Lower leg skin (tissue), 3 donors: ENCODE data around the gene NACC1.

ENCODE experiments used
- POLR2A ChIP-seq, 2 donors: fragments of 450-650 bp; IDR thresholded peaks; one replicate each; pipeline ENCODE4 v1.6.1; 2016 to 2017; ENCODE audit warnings: antibody characterized with exemption in 2 of 2, mild to moderate bottlenecking in 1 of 2, moderate library complexity in 1 of 2
- TF ChIP-seq, protein P1 (sequence below), 3 donors: fragments of 450-650 bp; IDR thresholded peaks; one replicate each; pipeline ENCODE4 v1.5.1; 2016; ENCODE audit warnings: antibody characterized with exemption in 3 of 3, mild to moderate bottlenecking in 3 of 3, moderate library complexity in 2 of 3

DNA sequence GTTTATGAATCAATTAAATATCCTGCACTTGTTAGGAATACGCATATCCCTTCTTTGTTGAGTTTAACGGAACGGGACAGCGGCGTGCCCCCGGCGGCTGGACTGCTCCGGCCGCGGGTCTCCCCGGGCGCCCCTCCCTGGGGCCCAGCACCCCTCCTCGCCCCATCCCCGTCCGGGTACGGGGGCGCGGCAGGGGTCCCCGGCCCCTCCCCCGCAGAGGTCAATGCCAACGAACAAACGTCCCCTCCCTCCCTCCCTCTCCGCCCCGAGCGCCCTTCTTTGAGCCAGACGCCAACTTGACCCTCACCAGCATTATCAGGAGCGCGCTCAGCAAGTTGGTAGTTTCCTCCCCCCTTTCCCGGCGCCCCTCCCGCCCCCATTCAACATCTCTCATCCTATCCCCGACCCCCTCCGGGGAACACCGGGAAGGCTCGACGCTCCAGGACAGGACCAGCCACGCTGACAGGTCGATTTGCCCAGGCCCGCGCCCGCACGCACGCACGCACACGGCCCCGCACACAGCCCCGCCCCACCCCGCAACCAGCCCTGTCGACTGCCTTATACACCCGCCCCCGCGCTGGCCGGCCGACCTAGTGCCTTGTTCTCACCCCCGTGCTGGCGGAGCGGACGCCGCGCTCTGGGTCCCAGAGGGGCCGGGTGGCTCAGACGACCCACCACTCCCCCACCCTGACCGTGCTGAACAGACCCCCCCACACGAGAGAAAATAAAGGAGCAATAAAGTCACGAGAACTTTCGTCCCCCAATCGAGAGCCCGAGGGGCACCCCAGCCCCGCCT is 20.4 kb upstream of the NACC1 start:
- TF ChIP-seq POLR2A (IDR thresholded peaks at IDR 0.05), result no peak
- TF ChIP-seq, protein P1, sequence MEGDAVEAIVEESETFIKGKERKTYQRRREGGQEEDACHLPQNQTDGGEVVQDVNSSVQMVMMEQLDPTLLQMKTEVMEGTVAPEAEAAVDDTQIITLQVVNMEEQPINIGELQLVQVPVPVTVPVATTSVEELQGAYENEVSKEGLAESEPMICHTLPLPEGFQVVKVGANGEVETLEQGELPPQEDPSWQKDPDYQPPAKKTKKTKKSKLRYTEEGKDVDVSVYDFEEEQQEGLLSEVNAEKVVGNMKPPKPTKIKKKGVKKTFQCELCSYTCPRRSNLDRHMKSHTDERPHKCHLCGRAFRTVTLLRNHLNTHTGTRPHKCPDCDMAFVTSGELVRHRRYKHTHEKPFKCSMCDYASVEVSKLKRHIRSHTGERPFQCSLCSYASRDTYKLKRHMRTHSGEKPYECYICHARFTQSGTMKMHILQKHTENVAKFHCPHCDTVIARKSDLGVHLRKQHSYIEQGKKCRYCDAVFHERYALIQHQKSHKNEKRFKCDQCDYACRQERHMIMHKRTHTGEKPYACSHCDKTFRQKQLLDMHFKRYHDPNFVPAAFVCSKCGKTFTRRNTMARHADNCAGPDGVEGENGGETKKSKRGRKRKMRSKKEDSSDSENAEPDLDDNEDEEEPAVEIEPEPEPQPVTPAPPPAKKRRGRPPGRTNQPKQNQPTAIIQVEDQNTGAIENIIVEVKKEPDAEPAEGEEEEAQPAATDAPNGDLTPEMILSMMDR (IDR thresholded peaks at IDR 0.05), result no peak
